Neural cell (in vitro differentiated cells): ENCODE results near the gene AHSG. TPM values are rescaled to one million over a fixed set of nuclear protein-coding genes. Genes with fewer than 3 reads are reported as not detected.

ENCODE experiments used
- H2AFZ ChIP-seq: fragments of 200-600, 300-800 bp; sonication (generic), shearing (Covaris generic); 2 replicates; pipeline ENCODE4 v1.6.0; 2014; ENCODE audit warnings: low read depth, mild to moderate bottlenecking, antibody characterized with exemption, low read length, moderate library complexity
- H3F3A ChIP-seq: fragments of 200-600 bp; shearing (Covaris generic); 2 replicates; pipeline ENCODE4 v1.6.1; 2016; ENCODE audit warnings: mild to moderate bottlenecking, moderate library complexity, mixed read lengths, antibody characterized with exemption, low read length; ENCODE audit not compliant: insufficient read depth, poor library complexity, severe bottlenecking
- H3K27ac ChIP-seq: fragments of 200-600, 300-800 bp; sonication (generic), shearing (Covaris generic); 2 replicates; pipeline ENCODE4 v1.5.1; 2014; ENCODE audit warnings: mild to moderate bottlenecking, low read length, moderate library complexity
- H3K27me3 ChIP-seq: fragments of 300-800, 200-600 bp; sonication (generic), shearing (Covaris generic); 2 replicates; pipeline ENCODE4 v1.6.0; 2014; ENCODE audit warnings: mild to moderate bottlenecking, low read depth, low read length, moderate library complexity; ENCODE audit not compliant: insufficient read depth
- H3K36me3 ChIP-seq: fragments of 300-800, 200-600 bp; sonication (generic), shearing (Covaris generic); 2 replicates; pipeline ENCODE4 v1.5.1; 2014; ENCODE audit warnings: mild to moderate bottlenecking, antibody characterized with exemption, low read length, moderate library complexity; ENCODE audit not compliant: insufficient read depth
- H3K4me2 ChIP-seq: fragments of 300-800, 200-600 bp; sonication (generic), shearing (Covaris generic); 2 replicates; pipeline ENCODE4 v1.6.0; 2014; ENCODE audit warnings: mild to moderate bottlenecking, low read length
- H3K4me3 ChIP-seq: fragments of 300-800, 200-600 bp; sonication (generic), shearing (Covaris generic); 2 replicates; pipeline ENCODE4 v1.5.1; 2014; ENCODE audit warnings: mild to moderate bottlenecking, low read length, moderate library complexity
- H3K79me2 ChIP-seq: fragments of 200-600 bp; shearing (Covaris generic); replicated peaks from 2 replicates; pipeline ENCODE4 v1.6.0; 2014; ENCODE audit warnings: mild to moderate bottlenecking, low read length, moderate library complexity; ENCODE audit not compliant: insufficient read depth
- H3K9ac ChIP-seq: fragments of 300-800, 200-600 bp; sonication (generic), shearing (Covaris generic); 2 replicates; pipeline ENCODE4 v1.6.1; 2016; ENCODE audit warnings: mild to moderate bottlenecking, low read length, mixed read lengths
- H3K9me2 ChIP-seq: fragments of 200-600 bp; shearing (Covaris generic); 2 replicates; pipeline ENCODE4 v1.6.1; 2016; ENCODE audit warnings: mild to moderate bottlenecking, low read length, mixed read lengths; ENCODE audit not compliant: insufficient read depth
- H3K9me3 ChIP-seq: fragments of 200-600, 300-800 bp; sonication (generic), shearing (Covaris generic); 2 replicates; pipeline ENCODE4 v1.6.1; 2016; ENCODE audit warnings: mild to moderate bottlenecking, mixed run types, low read length, moderate library complexity, mixed read lengths
- H4K20me1 ChIP-seq: fragments of 200-600 bp; shearing (Covaris generic); 2 replicates; pipeline ENCODE4 v1.6.1; 2016; ENCODE audit warnings: mild to moderate bottlenecking, mixed run types; ENCODE audit not compliant: insufficient read depth
- EP300 ChIP-seq: fragments of 450-650 bp; conservative IDR thresholded peaks from 2 replicates; pipeline ENCODE4 v1.6.1; 2014; ENCODE audit warnings: antibody characterized with exemption, mild to moderate bottlenecking, moderate library complexity; ENCODE audit not compliant: poor library complexity, severe bottlenecking
- EZH2 ChIP-seq: fragments of 200-600, 300-800 bp; shearing (Covaris generic), sonication (generic); IDR thresholded peaks from 2 replicates; pipeline ENCODE4 v1.6.1; 2014; ENCODE audit warnings: antibody characterized with exemption, low read length, borderline replicate concordance, mild to moderate bottlenecking; ENCODE audit not compliant: insufficient read depth, poor library complexity, severe bottlenecking
- MXI1 ChIP-seq: fragments of 450-650 bp; conservative IDR thresholded peaks from 2 replicates; pipeline ENCODE4 v1.6.1; 2014; ENCODE audit warnings: antibody characterized with exemption, mild to moderate bottlenecking; ENCODE audit not compliant: poor library complexity, severe bottlenecking
- POLR2AphosphoS5 ChIP-seq: IDR thresholded peaks from 2 replicates; pipeline ENCODE4 v1.6.1; 2012
- RAD21 ChIP-seq: fragments of 450-650 bp; conservative IDR thresholded peaks from 2 replicates; pipeline ENCODE4 v1.6.1; 2014; ENCODE audit warnings: antibody characterized with exemption, mild to moderate bottlenecking, moderate library complexity
- SMC3 ChIP-seq: fragments of 450-650 bp; conservative IDR thresholded peaks from 2 replicates; pipeline ENCODE4 v1.6.1; 2014; ENCODE audit warnings: antibody characterized with exemption, mild to moderate bottlenecking, moderate library complexity; ENCODE audit not compliant: poor library complexity
- TAF1 ChIP-seq: IDR thresholded peaks from 2 replicates; pipeline ENCODE4 v1.6.1; 2012; ENCODE audit warnings: low read depth
- polyA plus RNA-seq: library from polyadenylated mRNA; depleted of rRNA; stranded (reverse); fragments of >200 nt; gene quantifications from 2 replicates; pipeline ENCODE4 v1.2.3, GENCODE V29; 2014
- TF ChIP-seq, protein P1 (sequence below): fragments of 450-650 bp; IDR thresholded peaks from 2 replicates; pipeline ENCODE4 v1.5.1; 2014; ENCODE audit warnings: antibody characterized with exemption, mild to moderate bottlenecking, moderate library complexity; ENCODE audit not compliant: poor library complexity, severe bottlenecking
- TF ChIP-seq, protein P2 (sequence below): IDR thresholded peaks from 2 replicates; pipeline ENCODE4 v1.6.1; 2012; ENCODE audit warnings: borderline replicate concordance

The AHSG gene
- polyA plus RNA-seq, 1 donor from 2014 or later: 0.40 TPM

DNA sequence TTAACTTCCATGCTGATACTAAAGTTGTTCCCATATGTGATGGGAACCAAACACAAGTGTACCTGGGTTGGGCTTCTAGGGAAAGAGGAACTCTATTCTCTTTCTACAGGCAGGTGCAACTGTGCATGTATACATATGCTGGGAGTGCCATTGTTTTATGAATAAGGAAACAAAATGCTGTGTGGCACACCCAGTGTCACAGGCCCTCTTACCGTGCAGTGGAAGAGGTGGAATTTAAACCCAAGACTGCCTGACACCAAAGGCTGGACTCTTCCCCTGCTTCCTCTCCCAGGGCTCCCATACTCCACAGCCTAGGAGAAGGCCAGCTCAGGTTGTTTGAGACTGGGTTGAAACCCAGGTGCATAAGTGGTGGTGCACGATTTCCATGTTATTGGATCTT lies 25.4 kb downstream of the AHSG start:
- Histone ChIP-seq H3K9me2 (no peaks in the 10 kb centered on the region), H2AFZ (no peak overlapping the region), H3K9me3 (no peaks in the 10 kb centered on the region), H3K27ac (no peak overlapping the region), H3K27me3 (no peaks in the 10 kb centered on the region), H3K4me3 (no peak overlapping the region), H3K9ac (no peak overlapping the region), H3K36me3 (no peaks in the 10 kb centered on the region), H3F3A (no peaks in the 10 kb centered on the region), H3K4me2 (no peak overlapping the region), H3K79me2 (no peaks in the 10 kb centered on the region), H4K20me1 (no peaks in the 10 kb centered on the region)
- no peak for TF ChIP-seq SMC3
- TF ChIP-seq EZH2: no peak
- TF ChIP-seq, protein P1, sequence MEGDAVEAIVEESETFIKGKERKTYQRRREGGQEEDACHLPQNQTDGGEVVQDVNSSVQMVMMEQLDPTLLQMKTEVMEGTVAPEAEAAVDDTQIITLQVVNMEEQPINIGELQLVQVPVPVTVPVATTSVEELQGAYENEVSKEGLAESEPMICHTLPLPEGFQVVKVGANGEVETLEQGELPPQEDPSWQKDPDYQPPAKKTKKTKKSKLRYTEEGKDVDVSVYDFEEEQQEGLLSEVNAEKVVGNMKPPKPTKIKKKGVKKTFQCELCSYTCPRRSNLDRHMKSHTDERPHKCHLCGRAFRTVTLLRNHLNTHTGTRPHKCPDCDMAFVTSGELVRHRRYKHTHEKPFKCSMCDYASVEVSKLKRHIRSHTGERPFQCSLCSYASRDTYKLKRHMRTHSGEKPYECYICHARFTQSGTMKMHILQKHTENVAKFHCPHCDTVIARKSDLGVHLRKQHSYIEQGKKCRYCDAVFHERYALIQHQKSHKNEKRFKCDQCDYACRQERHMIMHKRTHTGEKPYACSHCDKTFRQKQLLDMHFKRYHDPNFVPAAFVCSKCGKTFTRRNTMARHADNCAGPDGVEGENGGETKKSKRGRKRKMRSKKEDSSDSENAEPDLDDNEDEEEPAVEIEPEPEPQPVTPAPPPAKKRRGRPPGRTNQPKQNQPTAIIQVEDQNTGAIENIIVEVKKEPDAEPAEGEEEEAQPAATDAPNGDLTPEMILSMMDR: no peak
- TF ChIP-seq MXI1: no peak
- TF ChIP-seq RAD21: no peak
- TF ChIP-seq POLR2AphosphoS5: no peak
- TF ChIP-seq TAF1: no peak
- TF ChIP-seq EP300: no peak
- TF ChIP-seq, protein P2, sequence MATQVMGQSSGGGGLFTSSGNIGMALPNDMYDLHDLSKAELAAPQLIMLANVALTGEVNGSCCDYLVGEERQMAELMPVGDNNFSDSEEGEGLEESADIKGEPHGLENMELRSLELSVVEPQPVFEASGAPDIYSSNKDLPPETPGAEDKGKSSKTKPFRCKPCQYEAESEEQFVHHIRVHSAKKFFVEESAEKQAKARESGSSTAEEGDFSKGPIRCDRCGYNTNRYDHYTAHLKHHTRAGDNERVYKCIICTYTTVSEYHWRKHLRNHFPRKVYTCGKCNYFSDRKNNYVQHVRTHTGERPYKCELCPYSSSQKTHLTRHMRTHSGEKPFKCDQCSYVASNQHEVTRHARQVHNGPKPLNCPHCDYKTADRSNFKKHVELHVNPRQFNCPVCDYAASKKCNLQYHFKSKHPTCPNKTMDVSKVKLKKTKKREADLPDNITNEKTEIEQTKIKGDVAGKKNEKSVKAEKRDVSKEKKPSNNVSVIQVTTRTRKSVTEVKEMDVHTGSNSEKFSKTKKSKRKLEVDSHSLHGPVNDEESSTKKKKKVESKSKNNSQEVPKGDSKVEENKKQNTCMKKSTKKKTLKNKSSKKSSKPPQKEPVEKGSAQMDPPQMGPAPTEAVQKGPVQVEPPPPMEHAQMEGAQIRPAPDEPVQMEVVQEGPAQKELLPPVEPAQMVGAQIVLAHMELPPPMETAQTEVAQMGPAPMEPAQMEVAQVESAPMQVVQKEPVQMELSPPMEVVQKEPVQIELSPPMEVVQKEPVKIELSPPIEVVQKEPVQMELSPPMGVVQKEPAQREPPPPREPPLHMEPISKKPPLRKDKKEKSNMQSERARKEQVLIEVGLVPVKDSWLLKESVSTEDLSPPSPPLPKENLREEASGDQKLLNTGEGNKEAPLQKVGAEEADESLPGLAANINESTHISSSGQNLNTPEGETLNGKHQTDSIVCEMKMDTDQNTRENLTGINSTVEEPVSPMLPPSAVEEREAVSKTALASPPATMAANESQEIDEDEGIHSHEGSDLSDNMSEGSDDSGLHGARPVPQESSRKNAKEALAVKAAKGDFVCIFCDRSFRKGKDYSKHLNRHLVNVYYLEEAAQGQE: no peak

DNA sequence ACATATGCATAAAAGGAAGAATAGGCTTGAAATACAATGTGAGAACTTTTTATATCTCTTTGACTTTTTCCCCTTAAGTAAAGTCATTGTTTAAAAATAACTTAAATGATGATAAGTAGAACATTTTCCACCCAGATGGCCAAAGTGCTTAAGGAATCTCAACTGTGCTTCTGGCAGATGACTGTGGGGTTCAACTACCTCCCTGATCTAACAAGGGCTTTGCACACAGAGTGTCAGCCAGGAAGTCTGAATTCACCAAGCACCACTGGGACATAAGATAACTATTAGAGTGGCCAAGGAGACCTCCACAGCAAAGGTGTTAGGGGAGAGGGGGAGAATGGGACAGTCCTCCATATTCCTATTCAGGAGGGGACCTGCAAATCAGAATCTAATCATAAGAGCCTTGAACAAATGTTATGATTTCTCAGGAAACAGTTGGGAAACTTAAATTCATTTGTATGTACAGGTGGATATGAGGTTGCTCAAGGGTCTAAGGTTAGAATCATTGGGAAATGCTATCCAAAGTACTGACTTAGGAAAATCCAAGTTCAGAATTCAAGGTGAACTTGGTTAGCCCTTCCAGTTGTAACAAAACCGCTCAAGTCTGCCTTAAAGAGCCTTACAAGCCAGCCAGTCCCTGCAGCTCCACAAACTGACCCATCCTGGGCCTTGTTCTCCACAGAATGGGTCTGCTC lies 27.1 kb downstream of the AHSG start, which contains the start of gene FETUB:
TSS of gene FETUB (plus strand) at position 622 of the 695 bp plus-strand sequence. CDS start at position 684, 62 bp downstream.
- H3K4me2 ChIP-seq: no peak within 1 kb of the TSS

More for the DNA sequence above, 27.1 kb downstream of the AHSG start, which contains the start of gene FETUB:
- Histone ChIP-seq H4K20me1 (no peaks in the 10 kb centered on the region), H2AFZ (no peak within 1 kb of the TSS), H3K9ac (no peak within 1 kb of the TSS), H3K36me3 (no peaks in the 10 kb centered on the region), H3K9me3 (no peaks in the 10 kb centered on the region), H3K79me2 (no peaks in the 10 kb centered on the region), H3K27me3 (no peaks in the 10 kb centered on the region), H3F3A (no peaks in the 10 kb centered on the region), H3K9me2 (no peaks in the 10 kb centered on the region), H3K4me3 (no peak within 1 kb of the TSS), H3K27ac (no peak within 1 kb of the TSS)
- no peak for TF ChIP-seq SMC3
- TF ChIP-seq EP300: no peak
- TF ChIP-seq RAD21: no peak
- TF ChIP-seq, protein P2: no peak
- no peak for TF ChIP-seq POLR2AphosphoS5
- TF ChIP-seq, protein P1: no peak
- no peak for TF ChIP-seq MXI1
- TF ChIP-seq TAF1: no peak
- no peak for TF ChIP-seq EZH2
